ENCODE measurements around the gene DCAF4L1.
A peak's percentile ranks its signal among the peaks of the same experiment; 100 is the strongest.

DCAF4L1 gene, protein sequence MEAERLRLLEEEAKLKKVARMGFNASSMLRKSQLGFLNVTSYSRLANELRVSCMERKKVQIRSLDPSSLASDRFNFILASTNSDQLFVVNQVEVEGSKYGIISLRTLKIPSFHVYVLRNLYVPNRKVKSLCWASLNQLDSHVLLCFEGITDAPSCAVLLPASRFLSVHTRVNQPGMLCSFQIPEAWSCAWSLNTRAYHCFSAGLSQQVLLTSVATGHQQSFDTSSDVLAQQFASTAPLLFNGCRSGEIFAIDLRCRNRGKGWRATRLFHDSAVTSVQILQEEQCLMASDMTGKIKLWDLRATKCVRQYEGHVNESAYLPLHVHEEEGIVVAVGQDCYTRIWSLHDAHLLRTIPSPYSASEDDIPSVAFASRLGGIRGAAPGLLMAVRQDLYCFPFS

DNA sequence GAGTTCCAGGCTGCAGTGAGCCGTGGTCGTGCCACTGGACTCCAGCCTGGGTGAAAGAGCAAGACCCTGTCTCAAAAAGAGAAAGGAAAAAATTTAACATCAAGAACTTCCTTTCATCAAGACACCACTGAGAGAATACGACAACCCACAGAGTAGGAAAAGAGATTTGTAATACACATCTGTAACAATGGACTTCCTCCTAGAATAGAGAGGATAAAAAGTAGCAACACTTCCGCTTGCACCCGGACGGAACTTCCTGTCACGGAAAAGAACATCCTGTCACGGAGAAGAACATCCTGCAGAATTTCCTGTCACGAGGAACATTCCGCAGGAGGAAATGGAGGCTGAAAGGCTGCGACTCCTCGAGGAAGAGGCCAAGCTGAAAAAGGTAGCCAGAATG, at the start of gene DCAF4L1:
Gene DCAF4L1, plus strand, starts transcription at position 301 of the 400 bp plus-strand sequence. Its CDS starts 37 bp downstream, at position 338.
- DNase-seq, result no peak

DNA sequence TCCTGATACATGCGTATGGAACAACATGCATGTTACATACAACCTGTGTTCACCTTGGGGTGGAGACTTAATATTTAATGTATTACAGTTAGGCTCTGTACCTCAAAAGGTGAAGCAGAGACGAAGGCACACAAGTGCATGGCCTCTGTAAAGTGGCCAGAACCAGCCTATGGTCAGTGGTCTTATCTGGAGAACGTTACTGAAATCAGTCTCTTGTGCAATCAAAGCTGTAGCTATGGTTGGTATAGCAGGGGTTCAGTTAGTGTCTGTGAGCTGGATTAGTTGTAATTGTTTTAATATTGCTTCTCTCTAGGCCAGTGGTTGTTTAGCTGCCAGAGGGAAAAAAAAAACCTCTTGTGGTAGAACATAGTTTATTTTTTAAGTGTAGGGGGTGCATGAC, 48.6 kb upstream of the DCAF4L1 start:
- no peak for DNase-seq

- peak; percentile 2 to 53 for DNase-seq
Observed at GRCh38 chr4:41933997-41934503, 47.5 kb upstream of the DCAF4L1 start.

- DNase-seq, result no peak
Observed at GRCh38 chr4:41934514-41934900, 47.0 kb upstream of the DCAF4L1 start.

- peak; percentile 79 to 80 for DNase-seq
Observed at GRCh38 chr4:41934901-41935651, 46.5 kb upstream of the DCAF4L1 start, which contains the start of gene TMEM33. TSS of gene TMEM33 (plus strand) at chr4:41935429. CDS start at chr4:41935485, 56 bp downstream.

GRCh38 chr4:41935652-41936021, 45.9 kb upstream of the DCAF4L1 start:
- no peak for DNase-seq

DNA sequence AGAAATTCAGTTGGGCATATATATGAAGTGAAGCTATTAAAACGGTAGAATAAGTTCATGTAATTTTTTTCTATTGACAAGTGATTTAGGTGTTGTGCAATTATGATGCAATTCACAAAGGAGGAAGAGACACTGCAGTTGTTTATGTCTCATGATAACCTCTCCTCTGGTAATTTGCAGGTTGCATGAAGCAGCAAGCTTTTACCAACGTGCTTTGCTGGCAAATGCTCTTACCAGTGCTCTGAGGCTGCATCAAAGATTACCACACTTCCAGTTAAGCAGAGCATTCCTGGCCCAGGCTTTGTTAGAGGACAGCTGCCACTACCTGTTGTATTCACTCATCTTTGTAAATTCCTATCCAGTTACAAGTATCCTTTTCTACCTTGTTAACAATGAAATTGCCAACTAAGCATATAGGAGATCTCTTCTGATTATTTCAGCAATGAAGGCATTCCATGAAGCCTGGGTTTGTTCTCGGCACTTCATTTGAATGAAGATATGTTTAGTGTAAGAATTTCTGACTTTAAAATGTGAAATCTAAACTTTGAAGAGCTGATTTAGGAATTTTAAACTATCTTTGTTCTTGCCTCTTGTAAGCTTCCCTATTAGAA, 42.4 kb upstream of the DCAF4L1 start:
- no peak for DNase-seq

DNA sequence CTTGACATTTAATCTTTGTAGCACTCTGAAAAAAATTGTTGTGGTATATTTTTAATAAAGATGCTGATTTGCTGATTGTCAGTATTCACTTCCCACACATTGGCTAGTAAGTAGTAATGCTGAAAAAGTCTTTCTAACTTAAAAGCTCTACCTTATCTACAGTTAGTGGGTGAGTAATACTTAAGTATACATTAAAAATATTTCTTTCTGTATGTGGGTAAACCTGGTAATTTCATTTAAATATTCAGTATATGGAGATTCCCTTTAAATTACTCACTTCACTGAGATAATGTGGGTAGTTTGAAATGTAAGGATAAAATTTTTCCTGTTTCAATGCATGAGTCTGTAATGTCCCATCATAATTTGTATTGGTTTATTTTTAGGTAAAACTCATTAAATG, 40.7 kb upstream of the DCAF4L1 start:
- no peak for DNase-seq

GRCh38 chr4:41943506-41943905, 38.0 kb upstream of the DCAF4L1 start:
- no peak for DNase-seq

DNA sequence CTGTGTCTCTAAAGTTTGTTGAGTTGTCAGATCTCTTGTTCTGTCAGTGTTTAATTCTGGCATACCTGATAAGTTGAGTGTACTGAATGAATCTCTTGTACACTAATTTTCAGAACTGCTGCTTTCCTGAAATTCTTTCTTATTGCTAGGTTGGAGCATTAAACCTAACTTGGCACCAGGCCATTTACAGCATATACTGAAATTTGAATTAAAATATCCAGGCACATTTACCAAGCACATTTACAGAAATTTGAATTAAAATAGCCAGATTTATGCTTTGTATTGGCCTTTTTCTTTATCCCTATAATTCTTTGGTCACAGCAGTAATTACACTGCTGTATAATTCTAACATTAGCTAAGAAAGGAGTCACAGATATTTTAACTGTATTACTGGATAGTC, 37.5 kb upstream of the DCAF4L1 start:
- no peak for DNase-seq

DNA sequence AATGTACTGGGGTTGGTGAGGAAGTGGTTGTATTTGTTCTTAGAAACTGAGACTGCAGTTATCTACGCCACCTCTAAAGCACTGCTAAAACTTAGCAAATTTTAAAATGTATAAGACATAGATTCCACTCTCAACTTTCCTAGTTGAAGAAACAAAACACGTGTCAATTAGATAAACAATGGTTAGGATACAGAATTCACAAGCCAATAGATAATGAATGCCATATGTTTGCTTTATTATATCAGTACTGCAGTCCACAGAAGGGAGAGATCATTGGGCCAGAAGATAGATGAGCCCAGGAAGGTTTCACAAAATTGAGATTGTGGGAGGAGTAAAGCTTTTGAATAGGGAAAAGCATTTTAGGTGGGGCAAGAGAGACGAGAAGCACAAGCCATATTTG, 32.0 kb upstream of the DCAF4L1 start:
- no peak for DNase-seq

DNA sequence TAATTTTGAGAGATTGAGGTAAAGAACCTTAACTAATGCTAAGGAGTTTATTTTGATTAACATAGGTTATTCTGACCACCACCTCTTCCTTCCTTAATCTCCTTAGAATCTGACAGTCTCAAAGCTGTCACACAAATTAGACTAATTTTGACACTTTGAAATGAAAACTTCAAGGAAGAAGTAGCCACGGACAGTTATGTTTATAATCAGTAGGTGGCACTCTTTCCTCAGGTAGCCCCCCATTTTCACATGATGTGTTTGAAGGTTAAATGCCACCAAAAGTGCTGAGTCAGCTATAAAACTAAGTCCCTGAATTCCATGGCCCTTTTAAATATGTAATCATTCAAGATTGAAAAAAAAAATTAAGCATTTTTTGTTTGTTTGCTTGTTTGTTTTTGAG, 23.9 kb upstream of the DCAF4L1 start:
- peak in 1 of 2 donors; percentile 25 for DNase-seq

DNA sequence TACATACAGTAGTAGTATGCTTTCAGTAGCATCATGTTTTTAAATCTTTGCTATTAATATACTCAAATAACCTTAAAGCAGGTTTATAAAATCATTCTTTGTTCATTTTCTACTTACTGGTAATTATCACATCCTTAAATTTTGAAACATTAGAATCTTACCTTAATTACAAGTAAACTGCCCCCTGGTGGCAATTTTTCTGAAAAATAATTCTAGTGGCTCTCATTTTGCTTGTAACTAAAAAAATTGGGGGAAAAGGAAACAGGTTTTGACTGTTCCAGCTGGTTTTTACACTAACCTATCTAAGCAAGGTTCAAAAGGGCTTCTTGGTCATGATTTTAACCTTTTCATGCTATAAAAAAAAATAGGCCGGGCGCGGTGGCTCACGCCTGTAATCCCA, 18.5 kb upstream of the DCAF4L1 start:
- DNase-seq, result peak in 1 of 2 donors; percentile 37

- no peak for DNase-seq
Observed at GRCh38 chr4:41964401-41964800, 17.2 kb upstream of the DCAF4L1 start.

DNA sequence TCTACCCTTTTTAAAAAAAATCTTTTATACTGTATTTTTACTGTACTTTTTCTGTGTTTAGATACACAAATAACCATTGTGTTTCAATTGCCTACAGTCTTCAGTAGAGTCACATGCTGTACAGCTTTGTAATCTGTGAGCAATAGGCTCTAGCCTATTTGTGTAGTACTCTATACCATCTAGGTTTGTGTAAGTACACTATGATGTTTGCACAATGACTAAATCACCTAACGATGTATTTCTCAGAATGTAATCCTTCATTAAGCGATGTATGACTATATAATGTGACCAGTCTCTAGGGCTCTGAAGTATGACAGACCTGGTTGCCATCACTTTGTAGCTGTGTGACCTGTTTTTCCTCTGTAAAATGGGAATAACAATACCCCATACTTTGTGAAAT, 14.2 kb upstream of the DCAF4L1 start:
- no peak for DNase-seq

GRCh38 chr4:41969671-41970070, 11.9 kb upstream of the DCAF4L1 start:
- no peak for DNase-seq

GRCh38 chr4:41975341-41975740, 6.2 kb upstream of the DCAF4L1 start:
- no peak for DNase-seq

- DNase-seq, result no peak
Observed at GRCh38 chr4:41976775-41977516, 4.6 kb upstream of the DCAF4L1 start.

- DNase-seq, result no peak
Observed at GRCh38 chr4:41977709-41978108, 3.8 kb upstream of the DCAF4L1 start.

GRCh38 chr4:41982716-41983115, 1.2 kb downstream of the DCAF4L1 start:
- DNase-seq, result no peak

DNA sequence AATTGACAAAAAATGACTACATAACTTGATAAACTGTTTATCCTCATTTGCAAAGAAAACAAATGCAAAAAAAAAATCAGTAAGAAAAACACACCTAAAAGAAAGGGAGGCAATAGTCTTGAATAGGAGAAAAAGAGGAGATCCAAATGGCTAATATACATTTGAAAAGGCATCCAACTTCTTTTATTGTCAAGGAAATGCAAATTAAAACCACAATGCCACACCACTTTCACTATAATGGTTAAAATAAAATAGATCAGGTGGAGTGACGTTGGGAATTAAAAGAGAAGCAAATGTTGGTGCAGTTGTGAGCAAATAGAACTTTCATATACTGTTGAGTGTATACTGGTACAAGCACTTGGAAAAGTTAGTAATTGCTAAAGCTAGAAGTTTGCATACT, 3.6 kb downstream of the DCAF4L1 start:
- DNase-seq, result no peak

GRCh38 chr4:41989994-41990364, 8.4 kb downstream of the DCAF4L1 start:
- DNase-seq, result no peak
